RWPE1 (cell line): ENCODE results near the gene GNG4.
"Not testable (repeated sequence)": the region's sequence is repeated elsewhere in the genome, so short reads cannot be mapped to it uniquely, and the experiment has no call there.

ENCODE experiments used
- CTCF ChIA-PET: fragments of 350-600 bp; sonication (Branson Sonifier 250); formaldehyde crosslinking; extraction: SDS; loops from one replicate; lab custom pipeline; 2021; lab: Yijun Ruan, JAX
- POLR2A ChIA-PET: fragments of 400-600 bp; formaldehyde crosslinking; extraction: SDS; loops from one replicate; lab custom pipeline; 2020; ENCODE audit warnings: antibody characterized with exemption; ENCODE audit not compliant: low non-redundant PET; lab: Yijun Ruan, JAX
- DNase-seq: peaks from one replicate; pipeline ENCODE4 v3.0.0; 2012; ENCODE audit warnings: low spot score
- H3K27ac ChIP-seq: fragments of 450-650 bp; 2 replicates; pipeline ENCODE4 v1.5.1; 2017
- CTCF ChIP-seq: fragments of 450-650 bp; conservative IDR thresholded peaks from 2 replicates; pipeline ENCODE4 v1.5.1; 2017; ENCODE audit warnings: low read depth, mild to moderate bottlenecking

Gene GNG4

DNA sequence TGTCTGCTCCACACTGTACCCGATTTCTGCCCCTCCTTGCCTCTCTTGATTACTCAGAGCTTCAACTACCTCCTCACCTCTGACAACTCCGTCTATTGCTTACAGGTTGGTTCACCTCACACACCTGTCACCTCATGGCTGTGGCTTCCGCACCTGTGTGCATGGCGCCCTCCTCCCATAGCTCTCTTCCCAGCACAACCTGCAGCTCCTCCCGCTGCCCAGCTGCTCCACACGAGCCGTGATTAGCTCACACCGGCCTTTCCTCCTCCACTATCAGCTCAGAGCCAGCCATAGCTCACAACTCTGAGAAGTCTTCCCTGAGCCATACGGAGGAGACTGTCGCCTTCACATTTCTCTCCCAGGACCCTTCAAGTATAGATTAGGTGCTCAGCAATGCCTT lies 67.5 kb downstream of the GNG4 start:
- no peak overlapping the region for H3K27ac ChIP-seq
- POLR2A ChIA-PET = no interaction called here

GRCh38 chr1:235579891-235580290 lies 69.7 kb downstream of the GNG4 start:
- TF ChIP-seq CTCF = no peak
- POLR2A ChIA-PET = no interaction called here

More for the DNA sequence above, 67.5 kb downstream of the GNG4 start:
- no peak for DNase-seq
- CTCF ChIA-PET = interaction anchor here (0.5 to 1.2 kb wide), 3 partner anchors 18 to 918 kb away, joined by 3 read pairs; no protein-coding TSS in a partner anchor
- no peak for TF ChIP-seq CTCF

GRCh38 chr1:235575597-235575996 lies 74.0 kb downstream of the GNG4 start:
- CTCF ChIA-PET = interaction anchor here (0.6 kb wide), 1 partner anchor 875 kb away, joined by 4 read pairs; no protein-coding TSS in a partner anchor
- POLR2A ChIA-PET = no interaction called here
- no peak overlapping the region for H3K27ac ChIP-seq
- no peak for TF ChIP-seq CTCF
- no peak for DNase-seq

More at GRCh38 chr1:235579891-235580290, 69.7 kb downstream of the GNG4 start:
- CTCF ChIA-PET = no interaction called here
- DNase-seq = no peak
- H3K27ac ChIP-seq = no peak overlapping the region

DNA sequence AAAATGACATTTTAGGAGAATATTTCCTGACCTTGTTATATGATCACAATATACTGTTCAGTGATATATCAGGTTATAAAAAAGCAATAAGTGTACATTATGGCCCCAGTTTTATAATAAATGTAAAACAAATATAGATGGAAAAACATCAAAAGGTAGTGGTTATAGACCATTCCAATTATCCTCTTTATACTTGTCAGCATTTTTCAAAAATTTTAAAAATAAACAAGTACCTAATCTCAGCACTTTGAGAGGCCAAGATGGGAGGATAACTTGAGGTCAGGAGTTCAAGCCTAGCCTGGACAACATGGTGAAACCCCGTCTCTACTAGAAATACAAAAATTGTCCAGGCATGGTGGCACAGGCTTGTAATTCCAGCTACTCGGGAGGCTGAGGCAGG lies 75.7 kb downstream of the GNG4 start:
- POLR2A ChIA-PET = no interaction called here
- CTCF ChIA-PET = no interaction called here
- no peak for TF ChIP-seq CTCF
- H3K27ac ChIP-seq = no peak overlapping the region
- no peak for DNase-seq

- CTCF ChIA-PET = interaction anchor here (0.6 kb wide), 1 partner anchor 69 kb away, joined by 3 read pairs; the partner anchor contains the start of gene B3GALNT2
- H3K27ac ChIP-seq, DNase-seq, POLR2A ChIA-PET: not testable (repeated sequence)
These were observed 76.6 kb downstream of the GNG4 start for GRCh38 chr1:235572971-235573370.

- H3K27ac ChIP-seq = no peak overlapping the region
- no peak for TF ChIP-seq CTCF
- DNase-seq = no peak
- ChIA-PET POLR2A (no interaction called here), CTCF (no interaction called here)
These were observed 78.1 kb downstream of the GNG4 start for GRCh38 chr1:235571482-235571881.

- CTCF ChIA-PET = interaction anchor here (0.6 kb wide), 1 partner anchor 63 kb away, joined by 3 read pairs; the partner anchor contains the start of gene B3GALNT2
- no peak for DNase-seq
- no peak for TF ChIP-seq CTCF
- no peak overlapping the region for H3K27ac ChIP-seq
- POLR2A ChIA-PET = no interaction called here
These were observed 81.6 kb downstream of the GNG4 start for GRCh38 chr1:235567812-235568503.
